ENCODE measurements around the gene GNB1.

Gene GNB1

GRCh38 chr1:1841575-1841995 lies 49.3 kb downstream of the GNB1 start:
- H4K20me1 ChIP-seq (ENCODE audit: low read depth, low read length), result no peaks in the 10 kb centered on the region
- H3K27ac ChIP-seq (ENCODE audit: low read depth, low read length), result peak overlapping the region; percentile 92

GRCh38 chr1:1839311-1839965 lies 51.4 kb downstream of the GNB1 start:
- Histone ChIP-seq H3K27me3 (ENCODE audit: low read length) (no peaks in the 10 kb centered on the region), H4K20me1 (ENCODE audit: low read depth, low read length) (no peaks in the 10 kb centered on the region), H3K4me3 (ENCODE audit: insufficient read depth, low read length, poor library complexity, severe bottlenecking) (no peak overlapping the region), H3F3A (ENCODE audit: insufficient read depth) (peaks cover 80% of the 10 kb centered on the region), H3K36me3 (ENCODE audit: low read length) (no peaks in the 10 kb centered on the region), H2AFZ (ENCODE audit: low read depth, low read length, severe bottlenecking) (no peak overlapping the region), H3K4me2 (ENCODE audit: low read depth, low read length, poor library complexity, severe bottlenecking) (peak overlapping the region; percentile 89), H3K9ac (ENCODE audit: low read length) (0 out of 2 replicates have a peak overlapping the region, but pooled peaks have one; percentile 56), H3K9me3 (ENCODE audit: insufficient read depth, low read length) (no peaks in the 10 kb centered on the region), H3K79me2 (ENCODE audit: insufficient read depth, low read length) (peaks cover 70% of the 10 kb centered on the region), H3K9me2 (replicated peaks; ENCODE audit: insufficient read depth, low read length) (no peaks in the 10 kb centered on the region), H3K27ac (ENCODE audit: low read depth, low read length) (peak overlapping the region; percentile 92)
- TF ChIP-seq CTCF (IDR thresholded peaks at IDR 0.05; ENCODE audit: insufficient read depth, low read length, poor library complexity, severe bottlenecking) (no peak), EZH2phosphoT487 (conservative IDR thresholded peaks at IDR 0.05; ENCODE audit: low read length) (no peak)

More at GRCh38 chr1:1841575-1841995, 49.3 kb downstream of the GNB1 start:
- peaks cover 74% of the 10 kb centered on the region for H3F3A ChIP-seq (ENCODE audit: insufficient read depth)
- TF ChIP-seq EZH2phosphoT487 (conservative IDR thresholded peaks at IDR 0.05; ENCODE audit: low read length), result no peak
- TF ChIP-seq CTCF (IDR thresholded peaks at IDR 0.05; ENCODE audit: insufficient read depth, low read length, poor library complexity, severe bottlenecking), result no peak
- H3K27me3 ChIP-seq (ENCODE audit: low read length), result no peaks in the 10 kb centered on the region
- H3K4me2 ChIP-seq (ENCODE audit: low read depth, low read length, poor library complexity, severe bottlenecking), result peak overlapping the region; percentile 89
- H3K9ac ChIP-seq (ENCODE audit: low read length), result peak overlapping the region; percentile 56
- peaks cover 80% of the 10 kb centered on the region for H3K79me2 ChIP-seq (ENCODE audit: insufficient read depth, low read length)
- H3K36me3 ChIP-seq (ENCODE audit: low read length), result no peaks in the 10 kb centered on the region
- no peak overlapping the region for H2AFZ ChIP-seq (ENCODE audit: low read depth, low read length, severe bottlenecking)
- H3K9me2 ChIP-seq (replicated peaks; ENCODE audit: insufficient read depth, low read length), result no peaks in the 10 kb centered on the region
- H3K9me3 ChIP-seq (ENCODE audit: insufficient read depth, low read length), result no peaks in the 10 kb centered on the region
- peak overlapping the region; percentile 31 for H3K4me3 ChIP-seq (ENCODE audit: insufficient read depth, low read length, poor library complexity, severe bottlenecking)

GRCh38 chr1:1836119-1836518 lies 54.8 kb downstream of the GNB1 start:
- Histone ChIP-seq H3F3A (ENCODE audit: insufficient read depth) (peaks cover 68% of the 10 kb centered on the region), H2AFZ (ENCODE audit: low read depth, low read length, severe bottlenecking) (no peak overlapping the region), H3K79me2 (ENCODE audit: insufficient read depth, low read length) (peaks cover 68% of the 10 kb centered on the region), H3K4me2 (ENCODE audit: low read depth, low read length, poor library complexity, severe bottlenecking) (peak overlapping the region; percentile 83), H3K9me3 (ENCODE audit: insufficient read depth, low read length) (no peaks in the 10 kb centered on the region), H3K36me3 (ENCODE audit: low read length) (0 out of 2 replicates have a peak, but pooled peaks cover 5% of the 10 kb centered on the region), H3K9me2 (replicated peaks; ENCODE audit: insufficient read depth, low read length) (no peaks in the 10 kb centered on the region), H3K27ac (ENCODE audit: low read depth, low read length) (peak overlapping the region; percentile 97), H3K9ac (ENCODE audit: low read length) (0 out of 2 replicates have a peak overlapping the region, but pooled peaks have one; percentile 59), H4K20me1 (ENCODE audit: low read depth, low read length) (no peaks in the 10 kb centered on the region), H3K4me3 (ENCODE audit: insufficient read depth, low read length, poor library complexity, severe bottlenecking) (no peak overlapping the region), H3K27me3 (ENCODE audit: low read length) (no peaks in the 10 kb centered on the region)
- TF ChIP-seq EZH2phosphoT487 (conservative IDR thresholded peaks at IDR 0.05; ENCODE audit: low read length), result no peak
- TF ChIP-seq CTCF (IDR thresholded peaks at IDR 0.05; ENCODE audit: insufficient read depth, low read length, poor library complexity, severe bottlenecking), result no peak

All from SU-DHL-6 (cell line).